Naive thymus-derived CD8-positive, alpha-beta T cell (primary cell): Measurements from ENCODE around the gene PPP2R5C. TPM values are rescaled to one million over a fixed set of nuclear protein-coding genes. Genes with fewer than 3 reads are reported as not detected.
"Not testable (repeated sequence)": the region's sequence is repeated elsewhere in the genome, so short reads cannot be mapped to it uniquely, and the experiment has no call there.

ENCODE experiments used
- ATAC-seq, 2 donors: fragments of 150-1000 bp; cut with Tn5 transposase in 1 of 2; sonication (Bioruptor Pico), chemical (Tn5 transposase) in 1 of 2; 1 replicate in 1 of 2; 2 replicates in 1 of 2; pipeline ENCODE4 v1.10.0; 2021; ENCODE audit warnings: mild to moderate bottlenecking in 2 of 2, moderate library complexity in 2 of 2
- POLR2A ChIA-PET: fragments of 350-600 bp; sonication (Branson Sonifier 250); formaldehyde crosslinking; loops from one replicate; lab custom pipeline; 2021; ENCODE audit warnings: antibody characterized with exemption; lab: Charles Lee
- DNase-seq, 10 donors: peaks; one replicate each; pipeline versions ENCODE4 v3.0.0 to v3.0.0-alpha.2; 2020 to 2022
- H3K27ac Mint-ChIP-seq, 10 donors: one replicate each; pipeline ENCODE4 v1.8.0; 2020 to 2022; ENCODE audit warnings: mild to moderate bottlenecking in 10 of 10, mixed read lengths in 10 of 10, moderate library complexity in 4 of 10, inconsistent platforms in 1 of 10
- H3K27me3 Mint-ChIP-seq, 5 donors: one replicate each; pipeline ENCODE4 v1.8.0; 2021 to 2022; ENCODE audit warnings: mixed read lengths in 5 of 5
- H3K36me3 Mint-ChIP-seq, 3 donors: one replicate each; pipeline ENCODE4 v1.8.0; 2020 to 2022; ENCODE audit warnings: mixed read lengths in 3 of 3, mild to moderate bottlenecking in 2 of 3, inconsistent platforms in 1 of 3
- H3K4me1 Mint-ChIP-seq, 4 donors: one replicate each; pipeline ENCODE4 v1.8.0; 2021 to 2022; ENCODE audit warnings: mixed read lengths in 4 of 4
- H3K4me3 Mint-ChIP-seq, 10 donors: one replicate each; pipeline ENCODE4 v1.8.0; 2020 to 2022; ENCODE audit warnings: mild to moderate bottlenecking in 10 of 10, mixed read lengths in 10 of 10, moderate library complexity in 6 of 10, inconsistent platforms in 1 of 10
- H3K9me3 Mint-ChIP-seq, 9 donors: one replicate each; pipeline ENCODE4 v1.8.0; 2020 to 2022; ENCODE audit warnings: mixed read lengths in 9 of 9, mild to moderate bottlenecking in 3 of 9, inconsistent platforms in 1 of 9, moderate library complexity in 1 of 9
- polyA plus RNA-seq, 3 donors: library from polyadenylated mRNA; unstranded; fragments of 300-500 nt; fragmentation: Illumina TruSeq; gene quantifications; one replicate each; pipeline ENCODE4 v1.2.3, GENCODE V29; 2021
- total RNA-seq, 8 experiments: library from RNA in 2 of 8; stranded (reverse) in 2 of 8; gene quantifications; one replicate each; pipeline ENCODE4 v1.2.3 and lab custom pipeline; 2021 to 2026

Gene PPP2R5C
- total and polyA plus RNA-seq, 5 experiments from 2014 or later = 143 to 418 (median 237) TPM

GRCh38 chr14:101719045-101719645 is 42.4 kb upstream of the PPP2R5C start:
- no peak overlapping the region for H3K4me3 Mint-ChIP-seq
- no peak for DNase-seq

GRCh38 chr14:101719708-101720107 is 41.8 kb upstream of the PPP2R5C start:
- no peaks in the 10 kb centered on the region for H3K36me3 Mint-ChIP-seq
- peak overlapping the region; percentile 6 to 91 (median 82) for H3K27ac Mint-ChIP-seq

More at GRCh38 chr14:101719045-101719645, 42.4 kb upstream of the PPP2R5C start:
- H3K9me3 Mint-ChIP-seq = no peaks in the 10 kb centered on the region
- H3K36me3 Mint-ChIP-seq = no peaks in the 10 kb centered on the region
- ATAC-seq = no peak
- H3K27me3 Mint-ChIP-seq = peaks cover 0 to 2% (median 0%) of the 10 kb centered on the region in 5 donors
- H3K4me1 Mint-ChIP-seq = peaks cover 12 to 63% (median 42%) of the 10 kb centered on the region in 4 donors
- POLR2A ChIA-PET = interaction anchor here (0.5 to 1.4 kb wide), 4 partner anchors 11 to 50 kb away, joined by 3 to 4 read pairs (median 4); no protein-coding TSS in a partner anchor
- H3K27ac Mint-ChIP-seq = peak overlapping the region; percentile 22 to 91 (median 81)

GRCh38 chr14:101721111-101721510 is 40.4 kb upstream of the PPP2R5C start:
- DNase-seq (no peak), ATAC-seq (no peak)
- Mint-ChIP-seq H3K9me3 (no peaks in the 10 kb centered on the region), H3K36me3 (no peaks in the 10 kb centered on the region), H3K4me1 (peaks cover 14 to 63% (median 45%) of the 10 kb centered on the region in 4 donors), H3K4me3 (peak overlapping the region in 3 of 10 donors; percentile 2 to 78 (median 77)), H3K27me3 (peaks cover 0 to 2% (median 0%) of the 10 kb centered on the region in 5 donors), H3K27ac (peak overlapping the region in 9 of 10 donors; percentile 63 to 99 (median 98))
- POLR2A ChIA-PET = interaction anchor here (0.6 to 2.8 kb wide), 10 partner anchors 10 to 1615 kb away, joined by 3 to 42 read pairs (median 6); no protein-coding TSS in a partner anchor

More at GRCh38 chr14:101719708-101720107, 41.8 kb upstream of the PPP2R5C start:
- peaks cover 12 to 63% (median 42%) of the 10 kb centered on the region in 4 donors for H3K4me1 Mint-ChIP-seq
- no peak for ATAC-seq
- no peaks in the 10 kb centered on the region for H3K9me3 Mint-ChIP-seq
- DNase-seq = no peak
- POLR2A ChIA-PET = interaction anchor here (1.3 to 1.4 kb wide), 3 partner anchors 12 to 43 kb away, joined by 4 read pairs; no protein-coding TSS in a partner anchor
- H3K27me3 Mint-ChIP-seq = peaks cover 0 to 2% (median 0%) of the 10 kb centered on the region in 5 donors
- H3K4me3 Mint-ChIP-seq = peak overlapping the region in 2 of 10 donors; percentile 25 to 47

- no peaks in the 10 kb centered on the region for H3K9me3 Mint-ChIP-seq
- H3K4me3 Mint-ChIP-seq = peak overlapping the region; percentile 72 to 89 (median 78)
- POLR2A ChIA-PET = interaction anchor here (0.5 to 2.8 kb wide), 27 partner anchors 9 to 1664 kb away, joined by 3 to 42 read pairs (median 4); partner anchors contain the start of genes EVL and PPP2R5C
- peaks cover 19 to 64% (median 45%) of the 10 kb centered on the region in 4 donors for H3K4me1 Mint-ChIP-seq
- peak overlapping the region; percentile 89 to 99 (median 98) for H3K27ac Mint-ChIP-seq
- ATAC-seq (peak; percentile 81 to 83), DNase-seq (peak; percentile 46 to 90 (median 84))
- H3K27me3 Mint-ChIP-seq = peaks cover 0 to 2% (median 0%) of the 10 kb centered on the region in 5 donors
- no peaks in the 10 kb centered on the region for H3K36me3 Mint-ChIP-seq
Measured at GRCh38 chr14:101721951-101722661, 39.4 kb upstream of the PPP2R5C start.

GRCh38 chr14:101723061-101723595 is 38.4 kb upstream of the PPP2R5C start:
- peaks cover 22 to 66% (median 47%) of the 10 kb centered on the region in 4 donors for H3K4me1 Mint-ChIP-seq
- POLR2A ChIA-PET = interaction anchor here (0.7 to 2.8 kb wide), 7 partner anchors 8 to 144 kb away, joined by 4 to 42 read pairs (median 6); no protein-coding TSS in a partner anchor
- no peaks in the 10 kb centered on the region for H3K36me3 Mint-ChIP-seq
- H3K9me3 Mint-ChIP-seq = no peaks in the 10 kb centered on the region
- ATAC-seq (no peak), DNase-seq (peak in 1 of 10 donors; percentile 17)
- H3K4me3 Mint-ChIP-seq = peak overlapping the region in 6 of 10 donors; percentile 25 to 81 (median 58)
- peaks cover 0 to 4% (median 0%) of the 10 kb centered on the region in 5 donors for H3K27me3 Mint-ChIP-seq
- peak overlapping the region; percentile 67 to 98 (median 96) for H3K27ac Mint-ChIP-seq

- DNase-seq = peak in 4 of 10 donors; percentile 13 to 30 (median 25)
- H3K4me3 Mint-ChIP-seq = not testable (repeated sequence)
- H3K27ac Mint-ChIP-seq = peak overlapping the region in 6 of 10 donors; percentile 1 to 87 (median 48)
Measured at GRCh38 chr14:101725652-101726051, 35.9 kb upstream of the PPP2R5C start.

GRCh38 chr14:101726295-101726953 is 35.1 kb upstream of the PPP2R5C start:
- POLR2A ChIA-PET = interaction anchor here (0.7 to 2.1 kb wide), 3 partner anchors 16 to 83 kb away, joined by 3 to 5 read pairs (median 4); no protein-coding TSS in a partner anchor
- Mint-ChIP-seq H3K4me3 (peak overlapping the region in 1 of 10 donors; percentile 52), H3K27me3 (peaks cover 0 to 3% (median 0%) of the 10 kb centered on the region in 5 donors), H3K4me1 (peaks cover 26 to 65% (median 43%) of the 10 kb centered on the region in 4 donors), H3K36me3 (no peaks in the 10 kb centered on the region), H3K27ac (peak overlapping the region in 7 of 10 donors; percentile 18 to 90 (median 73)), H3K9me3 (peaks cover 0 to 5% (median 0%) of the 10 kb centered on the region in 9 donors)
- ATAC-seq (no peak), DNase-seq (peak in 1 of 10 donors; percentile 14)

More at GRCh38 chr14:101725652-101726051, 35.9 kb upstream of the PPP2R5C start:
- POLR2A ChIA-PET = interaction anchor here (0.7 to 2.1 kb wide), 2 partner anchors 16 kb away, joined by 3 to 5 read pairs; no protein-coding TSS in a partner anchor
- not testable (repeated sequence) for ATAC-seq, H3K9me3 Mint-ChIP-seq, H3K27me3 Mint-ChIP-seq, H3K36me3 Mint-ChIP-seq
- H3K4me1 Mint-ChIP-seq = peaks cover 23 to 63% (median 39%) of the 10 kb centered on the region in 4 donors

- ATAC-seq (no peak), DNase-seq (peak in 1 of 10 donors; percentile 6)
- Mint-ChIP-seq H3K4me3 (no peak overlapping the region), H3K9me3 (peaks cover 0 to 5% (median 0%) of the 10 kb centered on the region in 9 donors), H3K27ac (peak overlapping the region in 8 of 10 donors; percentile 16 to 90 (median 64)), H3K27me3 (peaks cover 0 to 3% (median 0%) of the 10 kb centered on the region in 5 donors), H3K4me1 (peaks cover 27 to 65% (median 43%) of the 10 kb centered on the region in 4 donors), H3K36me3 (no peaks in the 10 kb centered on the region)
- POLR2A ChIA-PET = interaction anchor here (1.4 to 2.1 kb wide), 2 partner anchors 17 to 83 kb away, joined by 4 to 5 read pairs; no protein-coding TSS in a partner anchor
Measured at GRCh38 chr14:101726954-101727302, 34.6 kb upstream of the PPP2R5C start.

- Mint-ChIP-seq H3K27ac (peak overlapping the region in 9 of 10 donors; percentile 13 to 90 (median 47)), H3K27me3 (peaks cover 0 to 3% (median 0%) of the 10 kb centered on the region in 5 donors), H3K4me3 (no peak overlapping the region), H3K4me1 (peaks cover 23 to 65% (median 43%) of the 10 kb centered on the region in 4 donors), H3K36me3 (no peaks in the 10 kb centered on the region), H3K9me3 (peaks cover 0 to 5% (median 0%) of the 10 kb centered on the region in 9 donors)
- DNase-seq = peak in 1 of 10 donors; percentile 10
- no peak for ATAC-seq
- POLR2A ChIA-PET = interaction anchor here (1.4 kb wide), 1 partner anchor 32 kb away, joined by 4 read pairs; no protein-coding TSS in a partner anchor
Measured at GRCh38 chr14:101727611-101728366, 33.7 kb upstream of the PPP2R5C start.

- peaks cover 0 to 3% (median 0%) of the 10 kb centered on the region in 5 donors for H3K27me3 Mint-ChIP-seq
- no peak overlapping the region for H3K4me3 Mint-ChIP-seq
- POLR2A ChIA-PET = interaction anchor here (1.4 kb wide), 1 partner anchor 32 kb away, joined by 4 read pairs; no protein-coding TSS in a partner anchor
- peak in 1 of 10 donors; percentile 7 for DNase-seq
- peak overlapping the region in 5 of 10 donors; percentile 11 to 87 (median 53) for H3K27ac Mint-ChIP-seq
- peaks cover 0 to 5% (median 0%) of the 10 kb centered on the region in 9 donors for H3K9me3 Mint-ChIP-seq
- peaks cover 20 to 64% (median 39%) of the 10 kb centered on the region in 4 donors for H3K4me1 Mint-ChIP-seq
- ATAC-seq = no peak
- H3K36me3 Mint-ChIP-seq = no peaks in the 10 kb centered on the region
Measured at GRCh38 chr14:101728367-101728742, 33.2 kb upstream of the PPP2R5C start.
